Heart left ventricle (tissue), 16 donors: ENCODE results near the gene RPS6KA2. TPM values are rescaled to one million over a fixed set of nuclear protein-coding genes. Genes with fewer than 3 reads are reported as not detected.

Source experiments
- ATAC-seq, 4 donors: fragments of 200-7000 bp; cut with Tn5 transposase; one replicate each; pipeline ENCODE4 v1.9.1; 2020 to 2022; ENCODE audit warnings: moderate library complexity in 4 of 4, mild to moderate bottlenecking in 3 of 4, moderate number of reproducible peaks in 1 of 4
- DNase-seq, 5 donors: peaks; one replicate each; pipeline ENCODE4 v3.0.0-alpha.2; 2020
- H3K27ac ChIP-seq, 12 donors: fragments of 200-600 bp; sonication (generic) in 4 of 12; one replicate each; pipeline versions ENCODE4 v1.5.0 to v1.8.0; 2016 to 2022; ENCODE audit warnings: mild to moderate bottlenecking in 2 of 12
- H3K27me3 ChIP-seq, 9 donors: fragments of 200-600 bp; sonication (generic) in 2 of 9; one replicate each; pipeline versions ENCODE4 v1.5.1 to v1.8.0; 2016 to 2022; ENCODE audit warnings: mild to moderate bottlenecking in 3 of 9
- H3K36me3 ChIP-seq, 9 donors: fragments of 200-600 bp; sonication (generic) in 2 of 9; one replicate each; pipeline versions ENCODE4 v1.5.0 to v1.8.0; 2018 to 2022; ENCODE audit warnings: mild to moderate bottlenecking in 2 of 9
- H3K4me1 ChIP-seq, 12 donors: fragments of 200-600 bp; sonication (generic) in 4 of 12; one replicate each; pipeline versions ENCODE4 v1.5.0 to v1.8.0; 2016 to 2022; ENCODE audit warnings: mild to moderate bottlenecking in 3 of 12
- H3K4me3 ChIP-seq, 12 donors: fragments of 200-600 bp; sonication (generic) in 4 of 12; one replicate each; pipeline versions ENCODE4 v1.5.0 to v1.8.0; 2017 to 2022; ENCODE audit warnings: mild to moderate bottlenecking in 9 of 12, moderate library complexity in 4 of 12
- H3K9me3 ChIP-seq, 12 donors: fragments of 200-600 bp; sonication (generic) in 4 of 12; one replicate each; pipeline versions ENCODE4 v1.5.0 to v1.8.0; 2016 to 2022; ENCODE audit warnings: mild to moderate bottlenecking in 1 of 12
- CTCF ChIP-seq, 12 donors: fragments of 200-600 bp; sonication (generic) in 4 of 12; IDR thresholded peaks; one replicate each; pipeline versions ENCODE4 v1.5.0 to v1.8.0; 2018 to 2022; ENCODE audit warnings: antibody characterized with exemption in 12 of 12, mild to moderate bottlenecking in 5 of 12
- POLR2A ChIP-seq, 2 donors: fragments of 450-650 bp; IDR thresholded peaks; one replicate each; pipeline ENCODE4 v1.6.1; 2017; ENCODE audit warnings: antibody characterized with exemption in 2 of 2, mild to moderate bottlenecking in 2 of 2, moderate library complexity in 2 of 2
- WGBS, 4 donors: extraction: QIAGEN DNeasy Blood & Tissue Kit in 2 of 4; methylation state at CpG; one replicate each; pipeline versions ENCODE4 v1.1.5 to v1.1.7; 2013 to 2018; 5-methylcytosine and 5-hydroxymethylcytosine counted together
- intact Hi-C, 10 donors: fragments of 100-400 bp; cut with DNase I; formaldehyde crosslinking; loops; one replicate each; pipeline versions ENCODE4 v1.11.1 to v1.14.2; 2022
- polyA plus RNA-seq, 2 donors: library from polyadenylated mRNA; stranded (reverse); fragments of 200-250 nt; gene quantifications; one replicate each; pipeline ENCODE4 v1.2.3, GENCODE V29; 2013
- total RNA-seq, 9 donors: library from RNA; depleted of rRNA in 2 of 9; stranded (reverse); fragments of >200 nt in 2 of 9; fragmentation: NEBNext Ultra II Directional in 3 of 9; extraction: Animal tissue kit (Norgen Biotek cat#: 25700) in 3 of 9; gene quantifications; one replicate each; pipeline versions ENCODE4 v1.1.0 to v1.2.4, GENCODE V29; 2016 to 2023
- donor health status: ischemic (EF 13 %, LVEDD 7.1; RV severe dilation, severe dysfunction).
- donor health status: healthy with polysubstance abuse.
- donor health status: DM: no; HTN: yes; CAD: no.
- donor health status: DM: no; HTN: no; CAD: no.
- donor health status: ischemic (EF 25% LVEDD 6.9; RV normal size, moderate dysfunction).
- donor health status: ischemic (EF 25% LVEDD 5.7; RV mildly dilated, moderate dysfunction).
- donor health status: healthy.
- donor health status: DM: yes; HTN: yes; CAD: no.
- donor health status: ischemic (EF 35%, LVEDD 5.7; RV mildly dilated, moderate dysfunction).
- donor health status: nonischemic (EF 11% LVEDD 7.7; RV severe dilation, severe dysfunction).
- donor health status: DM: yes; HTN: yes; CAD: no.
- donor health status: PGD.
- donor health status: ischemic (EF 29% LVEDD 5.4; RV normal size, mild dysfunction).
- donor health status: nonischemic (EF 23%, LVEDD 6.1; RV moderate dilation, normal function).

Gene RPS6KA2
- total and polyA plus RNA-seq, 11 donors = 23.0 to 171 (median 91.6) TPM

- intact Hi-C loops = no loop called here
- H3K27me3 ChIP-seq = no peaks in the 10 kb centered on the region
- WGBS, 4 donors = 89 to 90% (median 90%) methylated on average over 26 of the region's 26 CpGs
- no peak overlapping the region for H3K4me3 ChIP-seq
- no peak for ATAC-seq
- TF ChIP-seq POLR2A (IDR thresholded peaks at IDR 0.05) (no peak), CTCF (IDR thresholded peaks at IDR 0.05) (no peak)
- H3K4me1 ChIP-seq = no peaks in the 10 kb centered on the region
- DNase-seq = no peak
- H3K36me3 ChIP-seq = peaks cover 0 to 45% (median 25%) of the 10 kb centered on the region in 9 donors
- no peaks in the 10 kb centered on the region for H3K9me3 ChIP-seq
- no peak overlapping the region for H3K27ac ChIP-seq
Measured at GRCh38 chr6:166474721-166475565, 152.1 kb downstream of the RPS6KA2 start.

GRCh38 chr6:166473886-166474571 is 153.0 kb downstream of the RPS6KA2 start:
- DNase-seq (no peak), ATAC-seq (no peak)
- no peak overlapping the region for H3K4me3 ChIP-seq
- intact Hi-C loops = no loop called here
- no peak for TF ChIP-seq POLR2A (IDR thresholded peaks at IDR 0.05)
- no peak for TF ChIP-seq CTCF (IDR thresholded peaks at IDR 0.05)
- H3K36me3 ChIP-seq = peaks cover 0 to 44% (median 27%) of the 10 kb centered on the region in 9 donors
- WGBS, 4 donors = 80 to 88% (median 85%) methylated on average over 12 of the region's 12 CpGs
- H3K4me1 ChIP-seq = no peaks in the 10 kb centered on the region
- no peaks in the 10 kb centered on the region for H3K9me3 ChIP-seq
- H3K27ac ChIP-seq = no peak overlapping the region
- no peaks in the 10 kb centered on the region for H3K27me3 ChIP-seq

GRCh38 chr6:166472636-166473035 is 154.4 kb downstream of the RPS6KA2 start:
- H3K4me3 ChIP-seq = no peak overlapping the region
- no peaks in the 10 kb centered on the region for H3K4me1 ChIP-seq
- H3K27ac ChIP-seq = no peak overlapping the region
- DNase-seq (no peak), ATAC-seq (no peak)
- WGBS, 4 donors = 89 to 93% (median 91%) methylated on average over 12 of the region's 12 CpGs
- no peak for TF ChIP-seq CTCF (IDR thresholded peaks at IDR 0.05)
- no peak for TF ChIP-seq POLR2A (IDR thresholded peaks at IDR 0.05)
- intact Hi-C loops = no loop called here
- H3K9me3 ChIP-seq = no peaks in the 10 kb centered on the region
- peaks cover 0 to 46% (median 28%) of the 10 kb centered on the region in 9 donors for H3K36me3 ChIP-seq
- H3K27me3 ChIP-seq = no peaks in the 10 kb centered on the region

- DNase-seq (no peak), ATAC-seq (no peak)
- Histone ChIP-seq H3K27ac (no peak overlapping the region), H3K4me1 (no peaks in the 10 kb centered on the region), H3K27me3 (no peaks in the 10 kb centered on the region), H3K9me3 (no peaks in the 10 kb centered on the region), H3K4me3 (no peak overlapping the region), H3K36me3 (peaks cover 0 to 46% (median 31%) of the 10 kb centered on the region in 9 donors)
- 83 to 91% (median 89%) methylated on average over 9 to 10 of the region's 10 CpGs for WGBS, 4 donors
- intact Hi-C loops = no loop called here
- TF ChIP-seq CTCF (IDR thresholded peaks at IDR 0.05) = no peak
Measured at GRCh38 chr6:166471797-166472260, 155.2 kb downstream of the RPS6KA2 start.
